H54 (cell line): ENCODE measurements around the gene GMDS.
A peak's percentile ranks its signal among the peaks of the same experiment; 100 is the strongest.

Experiments
- DNase-seq: peaks from one replicate; pipeline ENCODE4 v3.0.0; 2011; ENCODE audit warnings: low spot score, mixed read lengths; ENCODE audit not compliant: insufficient read length
- FAIRE-seq: peaks from 3 replicates; lab custom pipeline; 2011; peaks lifted over from hg19 to GRCh38; lab: Jason Lieb, UNC
- POLR2A ChIP-seq: IDR thresholded peaks from 2 replicates; pipeline ENCODE4 v1.6.1; 2011; ENCODE audit warnings: low read depth, mild to moderate bottlenecking, low read length

The GMDS gene

GRCh38 chr6:2135401-2135800 lies 110.0 kb downstream of the GMDS start:
- DNase-seq (no peak), FAIRE-seq (peak; percentile 71)
- TF ChIP-seq POLR2A = no peak

GRCh38 chr6:2134554-2134953 lies 110.9 kb downstream of the GMDS start:
- DNase-seq (no peak), FAIRE-seq (no peak)
- TF ChIP-seq POLR2A = no peak

GRCh38 chr6:2133716-2134310 lies 111.6 kb downstream of the GMDS start:
- TF ChIP-seq POLR2A = no peak
- FAIRE-seq (no peak), DNase-seq (no peak)

GRCh38 chr6:2132916-2133315 lies 112.5 kb downstream of the GMDS start:
- FAIRE-seq = no peak
- no peak for TF ChIP-seq POLR2A
- no peak for DNase-seq

- FAIRE-seq = peak; percentile 93
- TF ChIP-seq POLR2A = no peak
These were observed 113.0 kb downstream of the GMDS start for GRCh38 chr6:2132416-2132815.

GRCh38 chr6:2129182-2129621 lies 116.2 kb downstream of the GMDS start:
- DNase-seq (no peak), FAIRE-seq (no peak)
- no peak for TF ChIP-seq POLR2A

More at GRCh38 chr6:2132416-2132815, 113.0 kb downstream of the GMDS start:
- no peak for DNase-seq

- TF ChIP-seq POLR2A = no peak
- DNase-seq (no peak), FAIRE-seq (no peak)
These were observed 117.9 kb downstream of the GMDS start for GRCh38 chr6:2127484-2127911.

- FAIRE-seq (no peak), DNase-seq (no peak)
- TF ChIP-seq POLR2A = no peak
These were observed 119.1 kb downstream of the GMDS start for GRCh38 chr6:2126351-2126750.

GRCh38 chr6:2125158-2125557 lies 120.2 kb downstream of the GMDS start:
- no peak for FAIRE-seq
- TF ChIP-seq POLR2A = no peak
- no peak for DNase-seq

- FAIRE-seq (no peak), DNase-seq (no peak)
- TF ChIP-seq POLR2A = no peak
These were observed 121.1 kb downstream of the GMDS start for GRCh38 chr6:2124260-2124709.

- TF ChIP-seq POLR2A = no peak
- FAIRE-seq (no peak), DNase-seq (no peak)
These were observed 124.5 kb downstream of the GMDS start for GRCh38 chr6:2120912-2121311.

- no peak for TF ChIP-seq POLR2A
- FAIRE-seq (no peak), DNase-seq (no peak)
These were observed 126.1 kb downstream of the GMDS start for GRCh38 chr6:2119275-2119674.

- FAIRE-seq (peak; percentile 11), DNase-seq (no peak)
- TF ChIP-seq POLR2A = no peak
These were observed 127.3 kb downstream of the GMDS start for GRCh38 chr6:2118136-2118535.

- peak; percentile 27 for FAIRE-seq
- DNase-seq = no peak
- no peak for TF ChIP-seq POLR2A
These were observed 128.0 kb downstream of the GMDS start for GRCh38 chr6:2117447-2117846.

- TF ChIP-seq POLR2A = no peak
- FAIRE-seq (no peak), DNase-seq (no peak)
These were observed 128.9 kb downstream of the GMDS start for GRCh38 chr6:2116496-2116895.
